ENCODE data around the gene PTPRO.

DNA sequence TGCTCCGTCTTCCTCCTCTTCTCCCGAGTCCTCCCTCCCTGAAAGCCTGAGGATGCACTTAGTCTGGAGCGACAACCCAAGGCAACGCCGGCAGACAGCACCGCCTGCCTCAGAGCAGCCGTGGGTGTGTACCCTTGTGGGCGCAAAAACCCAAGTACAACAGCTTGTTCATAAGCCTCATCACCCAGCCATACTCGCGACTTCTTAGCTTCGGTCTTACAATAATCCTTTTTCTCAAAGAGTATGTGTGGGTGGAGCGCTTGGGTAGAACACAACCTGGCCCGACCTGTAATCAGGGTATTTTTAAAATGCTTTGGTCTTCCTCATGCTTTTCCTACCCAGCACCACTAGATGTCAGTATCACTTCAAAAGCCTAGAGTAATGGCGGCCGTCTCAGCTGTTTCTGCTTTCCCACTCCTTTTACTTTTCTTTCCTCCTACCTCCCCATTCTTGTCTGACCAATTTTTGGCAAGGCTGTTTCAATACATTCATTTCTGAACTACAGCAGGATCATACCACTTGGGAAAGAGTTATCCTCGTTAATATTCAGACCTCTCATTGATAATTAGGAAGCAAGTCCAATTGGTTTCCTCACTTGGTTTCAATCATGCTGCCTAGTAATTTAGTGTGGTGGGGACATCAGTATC lies 268.0 kb downstream of the PTPRO start:
- TF ChIP-seq, protein P1, sequence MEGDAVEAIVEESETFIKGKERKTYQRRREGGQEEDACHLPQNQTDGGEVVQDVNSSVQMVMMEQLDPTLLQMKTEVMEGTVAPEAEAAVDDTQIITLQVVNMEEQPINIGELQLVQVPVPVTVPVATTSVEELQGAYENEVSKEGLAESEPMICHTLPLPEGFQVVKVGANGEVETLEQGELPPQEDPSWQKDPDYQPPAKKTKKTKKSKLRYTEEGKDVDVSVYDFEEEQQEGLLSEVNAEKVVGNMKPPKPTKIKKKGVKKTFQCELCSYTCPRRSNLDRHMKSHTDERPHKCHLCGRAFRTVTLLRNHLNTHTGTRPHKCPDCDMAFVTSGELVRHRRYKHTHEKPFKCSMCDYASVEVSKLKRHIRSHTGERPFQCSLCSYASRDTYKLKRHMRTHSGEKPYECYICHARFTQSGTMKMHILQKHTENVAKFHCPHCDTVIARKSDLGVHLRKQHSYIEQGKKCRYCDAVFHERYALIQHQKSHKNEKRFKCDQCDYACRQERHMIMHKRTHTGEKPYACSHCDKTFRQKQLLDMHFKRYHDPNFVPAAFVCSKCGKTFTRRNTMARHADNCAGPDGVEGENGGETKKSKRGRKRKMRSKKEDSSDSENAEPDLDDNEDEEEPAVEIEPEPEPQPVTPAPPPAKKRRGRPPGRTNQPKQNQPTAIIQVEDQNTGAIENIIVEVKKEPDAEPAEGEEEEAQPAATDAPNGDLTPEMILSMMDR (IDR thresholded peaks at IDR 0.05; ENCODE audit: low read depth, low read length, poor library complexity, severe bottlenecking): peak; percentile 83
- TF ChIP-seq EZH2phosphoT487 (IDR thresholded peaks at IDR 0.05; ENCODE audit: borderline replicate concordance, low read length): no peak
